Right lobe of liver (tissue), 6 donors: ENCODE data around the gene CHST2. TPM values are rescaled to one million over a fixed set of nuclear protein-coding genes. Genes with fewer than 3 reads are reported as not detected.

Experiments used
- ATAC-seq, 4 donors: fragments of 200-7000 bp; cut with Tn5 transposase; one replicate each; pipeline ENCODE4 v1.9.1; 2020; ENCODE audit warnings: mild to moderate bottlenecking in 4 of 4, moderate library complexity in 4 of 4
- DNase-seq, 3 donors: peaks; one replicate each; pipeline ENCODE4 v3.0.0-alpha.2; 2020
- H3K27ac ChIP-seq, 3 donors: fragments of 200-600 bp; one replicate each; pipeline ENCODE4 v1.8.0; 2022
- H3K27me3 ChIP-seq, 2 donors: fragments of 200-600 bp; one replicate each; pipeline ENCODE4 v1.8.0; 2022
- H3K36me3 ChIP-seq, 4 donors: fragments of 200-600 bp; sonication (generic) in 1 of 4; one replicate each; pipeline versions ENCODE4 v1.5.1 to v1.8.0; 2017 to 2022; ENCODE audit warnings: control low read depth in 1 of 4
- H3K4me1 ChIP-seq, 4 donors: fragments of 200-600 bp; sonication (generic) in 1 of 4; one replicate each; pipeline versions ENCODE4 v1.5.1 to v1.8.0; 2017 to 2022; ENCODE audit warnings: control low read depth in 1 of 4
- H3K4me3 ChIP-seq, 3 donors: fragments of 200-600 bp; one replicate each; pipeline ENCODE4 v1.8.0; 2022
- H3K9me3 ChIP-seq, 4 donors: fragments of 200-600 bp; sonication (generic) in 1 of 4; one replicate each; pipeline versions ENCODE4 v1.5.1 to v1.8.0; 2017 to 2022; ENCODE audit warnings: control low read depth in 1 of 4
- CTCF ChIP-seq, 4 donors: fragments of 200-600 bp in 3 of 4; fragments of 450-650 bp in 1 of 4; IDR thresholded peaks; one replicate each; pipeline versions ENCODE4 v1.5.1 to v1.8.0; 2016 to 2022; ENCODE audit warnings: antibody characterized with exemption in 4 of 4, mild to moderate bottlenecking in 2 of 4
- POLR2A ChIP-seq: fragments of 450-650 bp; IDR thresholded peaks from one replicate; pipeline ENCODE4 v1.6.1; 2017; ENCODE audit warnings: antibody characterized with exemption, mild to moderate bottlenecking
- WGBS: methylation state at CpG from one replicate; pipeline ENCODE4 v1.1.6; 2018; ENCODE audit warnings: low coverage, low lambda C conversion rate; ENCODE audit not compliant: insufficient coverage; ENCODE audit errors: missing lambda C conversion rate; 5-methylcytosine and 5-hydroxymethylcytosine counted together
- intact Hi-C, 2 donors: fragments of 100-400 bp; cut with DNase I; formaldehyde crosslinking; loops; one replicate each; pipeline versions ENCODE4 v1.11.2 to v1.14.1; 2022
- total RNA-seq, 6 experiments: library from RNA; depleted of rRNA in 2 of 6; stranded (reverse); fragments of >200 nt in 2 of 6; fragmentation: NEBNext Ultra II Directional in 3 of 6; extraction: Animal tissue kit (Norgen Biotek cat#: 25700) in 3 of 6; gene quantifications; one replicate each; pipeline versions ENCODE4 v1.1.0 to v1.2.4, GENCODE V29; 2016 to 2023
- donor health status: DM: no; HTN: yes; CAD: no.
- donor health status: DM: no; HTN: no; CAD: no.
- donor health status: DM: no; HTN: no; CAD: no.
- donor health status: DM: no; HTN: yes; CAD: no.
- donor health status: DM: no; HTN: yes; CAD: no.

The CHST2 gene
- total RNA-seq, 6 experiments from 2014 or later, result 0.73 to 1.7 (median 1.1) TPM

GRCh38 chr3:143078883-143079282 is 40.7 kb upstream of the CHST2 start:
- Histone ChIP-seq H3K4me3 (no peak overlapping the region), H3K27ac (no peak overlapping the region), H3K27me3 (no peaks in the 10 kb centered on the region), H3K36me3 (no peaks in the 10 kb centered on the region), H3K9me3 (no peaks in the 10 kb centered on the region), H3K4me1 (no peaks in the 10 kb centered on the region)
- intact Hi-C loops, result no loop called here
- no peak for TF ChIP-seq POLR2A
- no peak for TF ChIP-seq CTCF (IDR thresholded peaks at IDR 0.05)
- 78% methylated on average over 1 of the region's 4 CpGs for WGBS
- ATAC-seq (no peak), DNase-seq (no peak)

DNA sequence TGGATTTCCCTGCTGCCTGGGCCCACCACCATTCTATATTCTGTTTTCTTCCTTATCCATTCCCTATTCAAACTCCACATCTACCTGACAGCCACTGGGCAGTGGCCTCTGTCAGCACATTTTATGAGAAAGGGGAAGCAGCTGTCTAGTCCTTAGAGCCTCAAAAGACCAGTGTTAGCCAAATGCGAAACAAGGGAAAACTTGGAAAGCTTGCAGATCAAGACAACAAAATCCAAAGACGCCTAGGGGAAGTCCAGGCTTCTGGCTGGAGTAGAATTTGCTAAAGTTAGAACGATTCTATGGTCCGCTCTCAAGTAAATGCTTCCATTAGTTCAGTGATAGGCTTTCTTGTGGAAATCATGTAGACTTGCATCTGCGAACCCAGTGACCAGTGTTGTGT is 39.4 kb upstream of the CHST2 start:
- no peaks in the 10 kb centered on the region for H3K4me1 ChIP-seq
- 85% methylated on average over 5 of the region's 5 CpGs for WGBS
- H3K27ac ChIP-seq, result no peak overlapping the region
- no peaks in the 10 kb centered on the region for H3K36me3 ChIP-seq
- no peak for DNase-seq
- no peak for ATAC-seq
- TF ChIP-seq CTCF (IDR thresholded peaks at IDR 0.05), result no peak
- no peak for TF ChIP-seq POLR2A
- intact Hi-C loops, result no loop called here
- H3K27me3 ChIP-seq, result no peaks in the 10 kb centered on the region
- no peaks in the 10 kb centered on the region for H3K9me3 ChIP-seq
- no peak overlapping the region for H3K4me3 ChIP-seq

GRCh38 chr3:143081365-143081764 is 38.2 kb upstream of the CHST2 start:
- DNase-seq (no peak), ATAC-seq (no peak)
- TF ChIP-seq CTCF (IDR thresholded peaks at IDR 0.05) (no peak), POLR2A (no peak)
- intact Hi-C loops, result no loop called here
- no peak overlapping the region for H3K27ac ChIP-seq
- no peak overlapping the region for H3K4me3 ChIP-seq
- no peaks in the 10 kb centered on the region for H3K27me3 ChIP-seq
- H3K36me3 ChIP-seq, result no peaks in the 10 kb centered on the region
- 82% methylated on average over 1 of the region's 1 CpG for WGBS
- H3K4me1 ChIP-seq, result no peaks in the 10 kb centered on the region
- no peaks in the 10 kb centered on the region for H3K9me3 ChIP-seq

DNA sequence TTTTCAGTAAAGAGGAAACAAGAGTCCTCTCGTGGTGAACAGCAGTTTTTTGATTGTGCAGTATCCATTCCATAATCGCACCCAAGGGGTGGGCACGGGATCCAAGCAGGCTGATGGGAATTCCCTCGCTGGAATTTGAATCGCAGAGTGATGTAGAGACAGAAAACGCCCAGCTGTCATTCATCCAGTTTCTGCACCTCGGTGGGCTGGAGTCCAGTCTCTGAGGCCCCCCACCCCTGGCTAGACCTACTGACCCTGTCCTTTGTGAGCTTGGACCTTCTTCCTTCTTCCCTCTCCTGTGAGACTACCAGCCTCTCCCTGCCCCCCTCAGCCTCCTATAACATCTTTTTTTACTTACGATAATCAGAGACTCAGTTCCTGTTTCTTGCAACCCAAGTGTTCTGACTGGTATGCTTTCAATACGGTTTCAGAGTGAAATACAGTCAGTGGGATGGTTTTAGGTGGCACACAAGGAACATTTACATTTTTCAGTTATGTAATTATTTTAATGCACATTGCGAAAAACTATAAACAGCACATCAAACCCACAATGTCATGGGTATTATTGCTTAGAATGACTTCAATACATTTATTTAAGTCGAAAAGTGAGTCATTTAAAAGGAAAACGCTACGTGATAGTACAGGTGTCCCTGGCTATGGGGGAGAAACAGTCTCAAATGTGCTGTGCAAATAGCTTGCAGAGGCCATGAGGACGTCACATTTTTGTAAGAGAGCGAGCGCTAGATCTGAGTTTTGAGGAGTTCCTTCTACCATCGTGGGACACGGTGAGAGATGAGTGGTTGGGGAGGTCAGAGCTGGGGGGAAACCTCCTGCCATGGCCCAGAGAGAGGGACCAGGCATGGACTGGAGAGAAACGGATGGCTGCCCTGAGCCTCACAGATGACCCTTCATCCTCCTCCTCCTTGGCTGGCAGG is 37.5 kb upstream of the CHST2 start:
- Histone ChIP-seq H3K27me3 (no peaks in the 10 kb centered on the region), H3K9me3 (no peaks in the 10 kb centered on the region), H3K27ac (no peak overlapping the region), H3K4me3 (no peak overlapping the region), H3K4me1 (no peaks in the 10 kb centered on the region), H3K36me3 (no peaks in the 10 kb centered on the region)
- WGBS, result 62% methylated on average over 12 of the region's 19 CpGs
- DNase-seq (no peak), ATAC-seq (peak in 2 of 4 donors; percentile 23 to 30)
- no peak for TF ChIP-seq CTCF (IDR thresholded peaks at IDR 0.05)
- no peak for TF ChIP-seq POLR2A
- intact Hi-C loops, result no loop called here
